Mucosa of descending colon (tissue), 3 donors: ENCODE data around the gene OR5A1. TPM values are rescaled to one million over a fixed set of nuclear protein-coding genes. Genes with fewer than 3 reads are reported as not detected.

ENCODE experiments used
- ATAC-seq: fragments of 200-7000 bp; cut with Tn5 transposase; one replicate; pipeline ENCODE4 v1.9.1; 2020; ENCODE audit warnings: mild to moderate bottlenecking, moderate library complexity
- DNase-seq, 3 donors: peaks; one replicate each; pipeline ENCODE4 v3.0.0-alpha.2; 2020
- H3K36me3 ChIP-seq: fragments of 200-600 bp; one replicate; pipeline ENCODE4 v1.8.0; 2021; ENCODE audit warnings: low read depth, mild to moderate bottlenecking
- H3K4me1 ChIP-seq: fragments of 200-600 bp; one replicate; pipeline ENCODE4 v1.8.0; 2021; ENCODE audit warnings: low read depth, mild to moderate bottlenecking
- H3K4me3 ChIP-seq: fragments of 200-600 bp; one replicate; pipeline ENCODE4 v1.8.0; 2021; ENCODE audit warnings: mild to moderate bottlenecking
- H3K9me3 ChIP-seq: fragments of 200-600 bp; one replicate; pipeline ENCODE4 v1.8.0; 2021; ENCODE audit warnings: mild to moderate bottlenecking
- CTCF ChIP-seq: fragments of 200-600 bp; IDR thresholded peaks from one replicate; pipeline ENCODE4 v1.8.0; 2022; ENCODE audit warnings: antibody characterized with exemption, mild to moderate bottlenecking
- intact Hi-C, 2 donors: fragments of 100-400 bp; cut with DNase I in 1 of 2; cut with micrococcal nuclease in 1 of 2; formaldehyde crosslinking; loops; one replicate each; pipeline versions ENCODE4 v1.11.0 to v1.11.1; 2022; cut with DNase I, micrococcal nuclease
- long read RNA-seq, 2 donors: library from polyadenylated mRNA; unstranded; transcript quantifications; one replicate each; pipeline ENCODE4 v2.0.0, GENCODE V29; 2019 to 2021
- total RNA-seq, 3 donors: library from RNA; stranded (reverse); fragmentation: NEBNext Ultra II Directional in 2 of 3; extraction: Animal tissue kit (Norgen Biotek cat#: 25700) in 2 of 3; gene quantifications; one replicate each; pipeline versions ENCODE4 v1.2.1 to v1.2.4, GENCODE V29; 2021 to 2023
- donor health status: DM: no; HTN: no; CAD: no; lungs with moderate emphysema.
- donor health status: DM: no; HTN: no; CAD: no.
- donor health status: DM: no; HTN: yes; CAD: no.

OR5A1 gene
- not detected for total RNA-seq
- long read RNA-seq, donor 1: 0 reads
- long read RNA-seq, donor 2: 0 reads

- ATAC-seq (no peak), DNase-seq (no peak)
- intact Hi-C loops: no loop called here
- no peak within 1 kb of the TSS for H3K4me3 ChIP-seq
- H3K4me1 ChIP-seq: no peaks in the 10 kb centered on the region
- no peaks in the 10 kb centered on the region for H3K36me3 ChIP-seq
- no peaks in the 10 kb centered on the region for H3K9me3 ChIP-seq
- TF ChIP-seq CTCF: no peak
These were observed at the start of gene OR5A1 for GRCh38 chr11:59436169-59436568. Gene OR5A1 (plus strand): TSS chr11:59436469. CDS start chr11:59443169, 6,700 bp downstream.

GRCh38 chr11:59394186-59394585 is 42.1 kb upstream of the OR5A1 start:
- H3K4me1 ChIP-seq: no peaks in the 10 kb centered on the region
- intact Hi-C loops: no loop called here

GRCh38 chr11:59400461-59401261 is 35.6 kb upstream of the OR5A1 start:
- ATAC-seq (no peak), DNase-seq (no peak)
- H3K9me3 ChIP-seq: peaks cover 11% of the 10 kb centered on the region
- no peak for TF ChIP-seq CTCF
- intact Hi-C loops: no loop called here
- H3K4me1 ChIP-seq: no peaks in the 10 kb centered on the region
- H3K36me3 ChIP-seq: no peaks in the 10 kb centered on the region
- no peak overlapping the region for H3K4me3 ChIP-seq

More at GRCh38 chr11:59394186-59394585, 42.1 kb upstream of the OR5A1 start:
- Histone ChIP-seq H3K36me3 (no peaks in the 10 kb centered on the region), H3K9me3 (no peaks in the 10 kb centered on the region), H3K4me3 (no peak overlapping the region)
- no peak for ATAC-seq
- TF ChIP-seq CTCF: no peak
- no peak for DNase-seq

GRCh38 chr11:59401262-59401552 is 35.1 kb upstream of the OR5A1 start:
- Histone ChIP-seq H3K9me3 (peaks cover 11% of the 10 kb centered on the region), H3K4me3 (no peak overlapping the region), H3K4me1 (no peaks in the 10 kb centered on the region), H3K36me3 (no peaks in the 10 kb centered on the region)
- DNase-seq: no peak
- ATAC-seq: no peak
- intact Hi-C loops: no loop called here
- no peak for TF ChIP-seq CTCF

- ATAC-seq (no peak), DNase-seq (no peak)
- Histone ChIP-seq H3K4me3 (no peak overlapping the region), H3K36me3 (no peaks in the 10 kb centered on the region), H3K4me1 (no peaks in the 10 kb centered on the region), H3K9me3 (peaks cover 11% of the 10 kb centered on the region)
- intact Hi-C loops: no loop called here
- no peak for TF ChIP-seq CTCF
These were observed 32.7 kb upstream of the OR5A1 start for GRCh38 chr11:59403546-59403945.
